NB4 (cell line): ENCODE data around the gene LTBP1.

Experiments
- DNase-seq: peaks from one replicate; pipeline ENCODE4 v3.0.0; 2010; ENCODE audit warnings: low read depth
- H3K4me3 ChIP-seq: one replicate; pipeline ENCODE4 v1.5.1; 2011; ENCODE audit warnings: mild to moderate bottlenecking, low read depth, low read length, moderate library complexity
- CTCF ChIP-seq: IDR thresholded peaks from one replicate; pipeline ENCODE4 v1.5.1; 2012; ENCODE audit warnings: low read depth, low read length
- MAX ChIP-seq: IDR thresholded peaks from 2 replicates; pipeline ENCODE4 v1.6.1; 2011; ENCODE audit warnings: low read depth, low read length
- MYC ChIP-seq: IDR thresholded peaks from 2 replicates; pipeline ENCODE4 v1.6.1; 2011; ENCODE audit warnings: low read depth, low read length
- POLR2A ChIP-seq: IDR thresholded peaks from 2 replicates; pipeline ENCODE4 v1.6.1; 2011; ENCODE audit warnings: mild to moderate bottlenecking; ENCODE audit not compliant: insufficient read length; ENCODE audit errors: extremely low read depth

The LTBP1 gene

GRCh38 chr2:33126958-33127357, 180.2 kb downstream of the LTBP1 start:
- H3K4me3 ChIP-seq: no peak overlapping the region
- no peak for TF ChIP-seq POLR2A
- TF ChIP-seq CTCF: no peak
- TF ChIP-seq MAX: no peak
- TF ChIP-seq MYC: no peak
- DNase-seq: no peak

GRCh38 chr2:33129263-33130053, 182.7 kb downstream of the LTBP1 start:
- DNase-seq: no peak
- no peak for TF ChIP-seq CTCF
- no peak for TF ChIP-seq MYC
- TF ChIP-seq POLR2A: no peak
- no peak for TF ChIP-seq MAX
- no peak overlapping the region for H3K4me3 ChIP-seq

GRCh38 chr2:33130054-33130447, 183.3 kb downstream of the LTBP1 start:
- no peak overlapping the region for H3K4me3 ChIP-seq
- DNase-seq: no peak
- no peak for TF ChIP-seq MYC
- no peak for TF ChIP-seq CTCF
- no peak for TF ChIP-seq POLR2A
- TF ChIP-seq MAX: no peak

- no peak overlapping the region for H3K4me3 ChIP-seq
- DNase-seq: no peak
- no peak for TF ChIP-seq MYC
- no peak for TF ChIP-seq MAX
- no peak for TF ChIP-seq CTCF
- no peak for TF ChIP-seq POLR2A
Measured at GRCh38 chr2:33130544-33130943, 183.8 kb downstream of the LTBP1 start.

- no peak for DNase-seq
- no peak overlapping the region for H3K4me3 ChIP-seq
- TF ChIP-seq POLR2A: no peak
- no peak for TF ChIP-seq CTCF
- no peak for TF ChIP-seq MYC
- no peak for TF ChIP-seq MAX
Measured at GRCh38 chr2:33131111-33131510, 184.4 kb downstream of the LTBP1 start.
